Metanephros (tissue), 1 donor: Measurements from ENCODE around the gene TTC23. TPM values are rescaled to one million over a fixed set of nuclear protein-coding genes. Genes with fewer than 3 reads are reported as not detected.

ENCODE experiments used
- total RNA-seq: library from RNA; depleted of rRNA; stranded (reverse); fragments of >200 nt; gene quantifications from one replicate; pipeline ENCODE4 v1.2.3, GENCODE V29; 2014

The TTC23 gene, protein sequence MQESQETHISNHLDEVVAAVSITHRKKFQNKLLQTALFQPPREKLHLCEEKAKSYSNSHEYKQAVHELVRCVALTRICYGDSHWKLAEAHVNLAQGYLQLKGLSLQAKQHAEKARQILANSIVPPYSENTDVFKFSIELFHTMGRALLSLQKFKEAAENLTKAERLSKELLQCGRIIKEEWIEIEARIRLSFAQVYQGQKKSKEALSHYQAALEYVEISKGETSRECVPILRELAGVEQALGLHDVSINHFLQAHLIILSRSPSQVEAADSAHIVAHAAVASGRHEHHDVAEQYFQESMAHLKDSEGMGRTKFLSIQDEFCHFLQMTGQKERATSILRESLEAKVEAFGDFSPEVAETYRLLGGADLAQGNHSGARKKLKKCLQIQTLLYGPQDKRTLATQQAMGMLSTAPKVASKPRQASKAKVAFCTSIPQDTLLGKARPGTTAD
- 34.3 TPM for total RNA-seq

DNA sequence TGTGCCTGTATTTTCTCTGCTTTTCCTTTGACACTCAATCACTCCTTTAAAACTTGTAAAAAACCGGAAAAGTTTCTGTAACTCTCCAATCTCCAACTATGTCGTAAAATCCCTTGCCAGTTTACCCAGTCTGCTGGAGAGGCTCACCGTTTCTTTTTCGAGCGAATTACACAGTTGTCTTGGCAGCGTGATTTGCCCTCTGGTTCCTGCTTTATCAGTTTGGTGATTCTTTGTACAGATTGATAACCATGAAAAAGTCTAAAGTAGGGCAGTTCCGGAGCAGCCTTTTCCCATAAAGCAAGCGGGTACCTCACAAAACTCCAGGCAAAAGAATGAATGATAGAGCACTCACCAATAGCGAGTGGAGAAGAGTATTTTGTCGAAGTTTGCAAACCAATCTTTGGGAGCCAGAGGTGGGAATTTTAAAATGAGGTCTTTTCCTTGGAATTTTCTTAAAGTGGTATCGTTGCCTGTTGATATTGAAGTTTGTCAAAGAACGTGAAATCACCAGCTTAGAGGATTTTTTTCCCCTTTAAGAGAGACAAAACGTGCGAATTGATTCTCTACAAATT lies at the start of gene TTC23:
TTC23 (minus strand) TSS at position 312 of the 572 bp plus-strand sequence. CDS start 20,869 bp downstream, outside the sequence.

DNA sequence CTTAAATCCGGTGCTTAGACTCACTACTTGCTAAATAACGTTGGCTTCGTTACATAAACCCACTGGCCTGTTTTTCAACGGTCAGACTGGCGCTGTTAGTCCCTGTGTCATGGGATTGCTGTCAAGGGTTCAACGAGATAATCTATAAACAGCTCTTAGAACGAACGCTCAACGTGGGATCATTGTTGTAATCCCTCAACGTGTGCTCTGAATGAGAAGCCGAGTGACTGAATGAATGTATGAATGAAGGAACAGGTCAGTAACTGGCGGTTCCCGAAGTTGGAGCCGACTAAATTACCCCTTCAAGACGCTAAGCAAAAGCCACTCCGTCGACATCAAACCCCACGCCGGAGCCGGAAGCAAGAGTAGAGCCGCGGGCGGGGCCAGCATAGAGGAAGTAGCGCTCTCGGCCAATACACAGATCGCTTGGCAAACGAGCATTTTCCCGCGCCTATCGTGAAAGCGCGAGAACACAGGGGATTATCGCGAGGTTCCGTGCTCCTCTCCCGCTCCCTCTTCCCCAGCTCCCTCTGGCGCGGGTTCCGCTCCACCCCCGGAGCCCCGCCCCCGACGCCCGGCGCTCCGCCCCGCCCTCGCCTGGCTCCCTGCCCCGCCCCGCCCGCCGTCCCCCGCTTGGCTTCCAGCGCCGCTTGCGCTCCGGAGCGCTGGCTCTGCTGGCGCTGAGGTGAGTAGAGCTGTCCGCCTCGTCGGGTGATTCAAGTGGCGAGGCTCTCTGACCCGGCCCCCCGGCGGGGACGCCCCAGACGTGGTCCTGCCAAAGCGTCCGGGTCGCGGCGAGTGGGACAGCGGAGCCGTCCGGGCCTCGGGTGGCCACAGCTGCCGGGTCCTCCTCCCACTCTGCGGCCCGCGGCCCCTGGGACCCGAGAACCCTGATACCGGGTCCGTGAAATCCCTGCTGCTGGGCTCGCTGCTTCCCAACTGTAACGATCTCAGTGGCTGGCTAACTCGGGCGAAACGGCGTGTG lies 1.8 kb upstream of the TTC23 start, which contains the start of gene LRRC28:
LRRC28 (plus strand) TSS at position 625 of the 985 bp plus-strand sequence. CDS start 4,477 bp downstream, outside the sequence.

DNA sequence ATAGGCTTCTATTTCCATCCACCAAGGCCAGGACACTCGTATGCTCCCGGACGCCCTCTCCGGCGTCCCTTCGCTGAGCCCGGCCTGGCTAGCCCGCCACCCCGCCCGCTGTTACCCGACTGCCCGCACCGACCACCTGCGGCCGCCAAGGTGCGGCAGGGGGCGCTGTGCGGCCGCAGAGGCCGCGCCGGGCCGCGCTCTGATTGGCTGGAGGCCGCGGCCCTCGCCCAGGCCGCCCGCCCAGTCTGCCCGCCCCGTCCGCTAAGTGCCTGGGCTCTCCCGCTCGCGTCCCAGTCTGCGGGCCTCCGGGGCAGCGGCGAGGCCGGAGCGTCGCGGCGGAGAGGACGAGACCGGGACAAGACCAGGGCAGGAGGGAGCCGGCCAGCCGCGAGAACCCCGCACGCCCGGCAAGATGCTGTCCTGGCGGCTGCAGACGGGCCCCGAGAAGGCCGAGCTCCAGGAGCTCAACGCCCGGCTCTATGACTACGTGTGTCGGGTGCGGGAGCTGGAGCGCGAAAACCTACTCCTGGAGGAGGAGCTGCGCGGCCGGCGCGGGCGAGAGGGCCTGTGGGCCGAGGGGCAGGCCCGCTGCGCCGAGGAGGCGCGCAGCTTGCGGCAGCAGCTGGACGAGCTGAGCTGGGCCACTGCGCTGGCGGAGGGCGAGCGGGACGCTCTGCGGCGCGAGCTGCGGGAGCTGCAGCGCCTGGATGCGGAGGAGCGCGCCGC lies 144.4 kb downstream of the TTC23 start, which contains the start of gene SYNM:
SYNM (plus strand) TSS at position 293 of the 726 bp plus-strand sequence; CDS start at position 413, 120 bp downstream.

Other genes with a start within 250 kb of the TTC23 start
- not detected for gene PGPEP1L, start 241.8 kb downstream of the TTC23 start, total RNA-seq
- 33.3 TPM for gene SYNM, start 144.5 kb downstream of the TTC23 start, total RNA-seq
- gene LRRC28, start 1.9 kb upstream of the TTC23 start, total RNA-seq, result 47.0 TPM